Endothelial cell of umbilical vein (primary cell): ENCODE results near the gene TMOD4. TPM values are rescaled to one million over a fixed set of nuclear protein-coding genes. Genes with fewer than 3 reads are reported as not detected.

ENCODE experiments used
- BruUV-seq: library from RNA; stranded (reverse); fragments of 400-500 nt; replicated peaks from 2 replicates; lab custom pipeline; 2021; lab: Mats Ljungman, UMichigan
- CTCF ChIA-PET: fragments of 300-600, 350-600 bp; sonication (Branson Sonifier 250); formaldehyde crosslinking; loops from one replicate; lab custom pipeline; 2021; ENCODE audit warnings: antibody characterized with exemption, inconsistent platforms; lab: Charles Lee
- POLR2A ChIA-PET: fragments of 300-600, 350-600 bp; sonication (Branson Sonifier 250); formaldehyde crosslinking; loops from one replicate; lab custom pipeline; 2021; ENCODE audit warnings: antibody characterized with exemption, inconsistent platforms; lab: Charles Lee
- DNase-seq: peaks from one replicate; pipeline ENCODE4 v3.0.0-alpha.2; 2011; ENCODE audit warnings: low read depth, low spot score
- FAIRE-seq: peaks from 2 replicates; lab custom pipeline; 2011; peaks lifted over from hg19 to GRCh38; lab: Jason Lieb, UNC
- H2AFZ ChIP-seq: 2 replicates; pipeline ENCODE4 v1.6.0; 2012; ENCODE audit warnings: low read depth, low read length, control low read depth, inconsistent platforms
- H3K27ac ChIP-seq: 2 replicates; pipeline ENCODE4 v1.5.1; 2011; ENCODE audit warnings: low read depth, mild to moderate bottlenecking, control low read depth, low read length, moderate library complexity; ENCODE audit not compliant: insufficient read depth
- H3K27me3 ChIP-seq, 2 experiments: 2 replicates each; pipeline versions ENCODE4 v1.6.0 to v1.6.1; 2011; ENCODE audit warnings: low read length in 2 of 2, mixed read lengths in 1 of 2; ENCODE audit not compliant: control insufficient read depth in 2 of 2, insufficient read depth in 2 of 2
- H3K36me3 ChIP-seq, 2 experiments: 2 replicates in 1 of 2; 3 replicates in 1 of 2; pipeline ENCODE4 v1.5.1; 2011; ENCODE audit warnings: low read length in 2 of 2, mild to moderate bottlenecking in 1 of 2, moderate library complexity in 1 of 2; ENCODE audit not compliant: control insufficient read depth in 2 of 2, insufficient read depth in 2 of 2; ENCODE audit errors: extremely low read depth in 1 of 2
- H3K4me1 ChIP-seq: 3 replicates; pipeline ENCODE4 v1.5.1; 2011; ENCODE audit warnings: mild to moderate bottlenecking, low read length; ENCODE audit not compliant: control insufficient read depth, insufficient read depth; ENCODE audit errors: extremely low read depth
- H3K4me2 ChIP-seq: 2 replicates; pipeline ENCODE4 v1.6.1; 2011; ENCODE audit warnings: low read length, control low read depth, mixed read lengths; ENCODE audit not compliant: insufficient read depth
- H3K4me3 ChIP-seq, 3 experiments: fragments of 200-600 bp in 1 of 3; sonication (generic), shearing (Covaris generic) in 1 of 3; replicated peaks in 1 of 3; 2 replicates each; pipeline ENCODE4 v1.5.1; 2011 to 2016; ENCODE audit warnings: control low read depth in 3 of 3, low read length in 3 of 3, mild to moderate bottlenecking in 2 of 3, inconsistent platforms in 1 of 3, low read depth in 1 of 3, moderate library complexity in 1 of 3; ENCODE audit not compliant: insufficient read depth in 1 of 3
- H3K79me2 ChIP-seq: 2 replicates; pipeline ENCODE4 v1.6.0; 2012; ENCODE audit warnings: low read length, inconsistent platforms; ENCODE audit not compliant: control insufficient read depth, insufficient read depth
- H3K9ac ChIP-seq: replicated peaks from 2 replicates; pipeline ENCODE3; 2011; ENCODE audit warnings: low read length, control low read depth; ENCODE audit not compliant: insufficient read depth; ENCODE audit errors: extremely low read depth
- H3K9me1 ChIP-seq: replicated peaks from 3 replicates; pipeline ENCODE4 v1.6.0; 2011; ENCODE audit warnings: mild to moderate bottlenecking, low read length; ENCODE audit not compliant: control insufficient read depth, insufficient read depth; ENCODE audit errors: extremely low read depth
- H3K9me3 ChIP-seq: replicated peaks from 2 replicates; pipeline ENCODE4 v1.5.1; 2012; ENCODE audit warnings: low read length, inconsistent platforms; ENCODE audit not compliant: control insufficient read depth, insufficient read depth
- H4K20me1 ChIP-seq: replicated peaks from 2 replicates; pipeline ENCODE3; 2011; ENCODE audit warnings: mild to moderate bottlenecking, low read length; ENCODE audit not compliant: control insufficient read depth, insufficient read depth; ENCODE audit errors: extremely low read depth
- EZH2 ChIP-seq: IDR thresholded peaks from 2 replicates; pipeline ENCODE4 v1.6.1; 2012; ENCODE audit warnings: borderline replicate concordance, low read depth, mild to moderate bottlenecking, moderate library complexity, low read length, inconsistent platforms; ENCODE audit not compliant: severe bottlenecking
- FOS ChIP-seq: IDR thresholded peaks from 2 replicates; pipeline ENCODE4 v1.6.1; 2011; ENCODE audit warnings: mild to moderate bottlenecking, low read length, moderate library complexity, borderline replicate concordance; ENCODE audit not compliant: insufficient read depth
- JUN ChIP-seq: IDR thresholded peaks from 2 replicates; pipeline ENCODE4 v1.6.1; 2011; ENCODE audit warnings: borderline replicate concordance, low read depth; ENCODE audit not compliant: insufficient read length, insufficient read depth
- MYC ChIP-seq: IDR thresholded peaks from one replicate; pipeline ENCODE4 v1.6.1; 2011; ENCODE audit warnings: mild to moderate bottlenecking, low read depth, low read length
- POLR2A ChIP-seq: IDR thresholded peaks from 2 replicates; pipeline ENCODE4 v1.6.1; 2012; ENCODE audit warnings: low read depth, mild to moderate bottlenecking, control low read depth, low read length
- POLR2AphosphoS5 ChIP-seq: IDR thresholded peaks from 2 replicates; pipeline ENCODE4 v1.6.1; 2012; ENCODE audit warnings: low read depth, mild to moderate bottlenecking, control low read depth, low read length, moderate library complexity; ENCODE audit not compliant: insufficient read depth
- dilution Hi-C: fragments of 300-500 bp; cut with MboI; formaldehyde crosslinking; loops from one replicate; pipeline ENCODE4 v1.15.0; 2019; ENCODE audit warnings: low sequenced_read_pairs; ENCODE audit not compliant: extremely low pct_ligation_motif_present
- intact Hi-C: fragments of 100-400 bp; cut with micrococcal nuclease; formaldehyde crosslinking; loops from one replicate; pipeline ENCODE4 v1.10.0; 2022
- polyA plus RNA-seq, 4 experiments: library from polyadenylated mRNA; depleted of rRNA in 3 of 4; stranded (reverse) in 3 of 4; unstranded in 1 of 4; fragments of >200 nt; gene quantifications; 2 replicates each; pipeline versions ENCODE4 v1.2.1 to v1.2.3, GENCODE V29; 2011 to 2012; ENCODE audit warnings: missing spikeins in 1 of 4
- total RNA-seq: library from RNA; stranded (reverse); gene quantifications from 2 replicates; pipeline ENCODE4 v1.2.3, GENCODE V29; 2021
- TF ChIP-seq, protein P1 (sequence below): IDR thresholded peaks from 2 replicates; pipeline ENCODE4 v1.6.1; 2011; ENCODE audit not compliant: insufficient read depth, insufficient read length

The TMOD4 gene
- total and polyA plus RNA-seq, 2 donors (not counting 3 experiments of a cell fraction or from before 2014, with no cell fraction given) = 0.22 to 1.4 TPM

DNA sequence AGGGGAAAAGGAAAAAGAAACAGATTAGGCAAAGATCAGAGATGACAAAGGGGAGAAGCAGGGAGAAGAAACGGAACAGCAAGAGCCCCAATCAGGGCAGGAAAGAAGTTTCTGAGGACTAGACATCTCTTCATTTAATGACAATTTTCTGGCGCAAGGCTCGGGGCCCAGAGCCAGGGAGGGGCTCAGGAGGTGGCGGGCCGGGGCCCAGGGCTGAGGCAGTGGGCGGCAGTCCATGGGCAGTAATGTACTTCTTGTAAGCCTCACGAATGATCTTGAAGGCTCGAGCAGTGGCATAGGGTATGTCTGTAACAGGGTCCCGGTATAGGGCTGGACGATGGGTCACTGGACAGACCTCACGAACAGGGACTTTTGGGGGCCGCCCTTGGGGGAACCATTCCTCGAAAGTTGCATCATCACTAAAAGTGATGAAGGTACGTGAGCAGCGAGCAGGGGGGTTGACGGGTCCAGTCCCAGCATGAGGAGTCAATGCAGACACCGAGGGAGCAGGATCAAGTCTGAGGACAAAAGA lies 799 bp upstream of the TMOD4 start:
- no peaks in the 10 kb centered on the region for H3K27me3 ChIP-seq
- intact Hi-C loops (no loop called here), dilution Hi-C loops (no loop called here)
- no peak for TF ChIP-seq JUN
- no peak for TF ChIP-seq POLR2A
- TF ChIP-seq, protein P1, sequence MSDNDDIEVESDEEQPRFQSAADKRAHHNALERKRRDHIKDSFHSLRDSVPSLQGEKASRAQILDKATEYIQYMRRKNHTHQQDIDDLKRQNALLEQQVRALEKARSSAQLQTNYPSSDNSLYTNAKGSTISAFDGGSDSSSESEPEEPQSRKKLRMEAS = no peak
- TF ChIP-seq MYC = no peak
- TF ChIP-seq POLR2AphosphoS5 = no peak
- no peak for TF ChIP-seq EZH2
- no peak for TF ChIP-seq FOS
- no peak overlapping the region for H3K9ac ChIP-seq
- H3K36me3 ChIP-seq = peaks cover 17 to 27% of the 10 kb centered on the region in 2 experiments
- H3K79me2 ChIP-seq = no peaks in the 10 kb centered on the region
- no peak overlapping the region for H2AFZ ChIP-seq
- no peak overlapping the region for H3K4me3 ChIP-seq
- POLR2A ChIA-PET = no interaction called here
- no peak overlapping the region for H3K27ac ChIP-seq
- CTCF ChIA-PET = interaction anchor here (0.8 to 3.5 kb wide), 9 partner anchors 9 to 170 kb away, joined by 3 to 36 read pairs (median 3); partner anchors contain the start of genes MINDY1, TNFAIP8L2 and VPS72
- H4K20me1 ChIP-seq = no peaks in the 10 kb centered on the region
- no peaks in the 10 kb centered on the region for H3K9me3 ChIP-seq
- TSS peak; percentile 37 for BruUV-seq
- FAIRE-seq = no peak
- DNase-seq = no peak
- no peaks in the 10 kb centered on the region for H3K4me1 ChIP-seq
- H3K9me1 ChIP-seq = no peaks in the 10 kb centered on the region
- no peak overlapping the region for H3K4me2 ChIP-seq
